ENCODE data around the gene RHOT2.

The RHOT2 gene

DNA sequence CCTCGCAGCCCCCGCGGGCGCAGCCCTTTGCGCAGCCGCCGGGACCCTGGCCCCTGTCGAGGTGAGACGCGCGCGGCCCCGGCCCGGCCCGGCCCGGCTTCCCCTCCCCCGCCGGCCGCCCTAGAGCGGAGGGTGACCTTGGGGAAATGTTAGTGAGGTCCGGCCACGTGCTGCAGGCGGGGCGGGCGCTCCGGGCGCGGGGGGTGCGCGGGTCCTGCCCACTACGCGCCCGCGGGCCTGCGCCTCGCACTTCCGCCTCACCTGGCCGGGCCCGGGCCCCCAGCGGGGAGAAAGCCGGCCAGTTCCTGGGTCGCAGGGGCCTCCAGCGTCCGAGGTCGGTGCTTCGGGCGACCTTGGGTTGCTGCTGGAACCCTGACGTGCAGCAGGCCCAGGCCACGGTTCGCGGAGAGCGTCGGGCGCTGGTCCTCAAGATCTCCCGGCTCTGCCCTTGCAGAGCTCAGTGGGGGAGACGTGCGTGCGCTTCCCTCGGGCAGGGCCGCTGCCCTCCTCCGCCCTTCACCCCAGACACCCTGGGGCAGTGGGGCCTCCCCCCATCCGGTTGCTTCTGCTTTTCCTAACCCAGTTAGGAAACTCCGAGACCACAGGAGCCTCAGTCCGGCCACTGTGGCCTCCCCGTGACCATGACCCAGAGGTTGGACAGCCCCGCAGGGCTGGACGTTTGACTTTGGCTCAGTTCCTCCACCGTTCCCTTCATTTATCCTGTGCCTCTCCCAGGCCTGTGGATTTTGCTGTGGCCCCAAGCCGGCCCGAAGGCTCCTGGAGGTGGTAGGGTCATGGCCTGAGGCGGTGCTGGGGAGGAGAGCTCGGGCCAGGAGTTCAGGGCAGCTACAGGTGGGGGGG is 25.5 kb upstream of the RHOT2 start:
- TF ChIP-seq, protein P1, sequence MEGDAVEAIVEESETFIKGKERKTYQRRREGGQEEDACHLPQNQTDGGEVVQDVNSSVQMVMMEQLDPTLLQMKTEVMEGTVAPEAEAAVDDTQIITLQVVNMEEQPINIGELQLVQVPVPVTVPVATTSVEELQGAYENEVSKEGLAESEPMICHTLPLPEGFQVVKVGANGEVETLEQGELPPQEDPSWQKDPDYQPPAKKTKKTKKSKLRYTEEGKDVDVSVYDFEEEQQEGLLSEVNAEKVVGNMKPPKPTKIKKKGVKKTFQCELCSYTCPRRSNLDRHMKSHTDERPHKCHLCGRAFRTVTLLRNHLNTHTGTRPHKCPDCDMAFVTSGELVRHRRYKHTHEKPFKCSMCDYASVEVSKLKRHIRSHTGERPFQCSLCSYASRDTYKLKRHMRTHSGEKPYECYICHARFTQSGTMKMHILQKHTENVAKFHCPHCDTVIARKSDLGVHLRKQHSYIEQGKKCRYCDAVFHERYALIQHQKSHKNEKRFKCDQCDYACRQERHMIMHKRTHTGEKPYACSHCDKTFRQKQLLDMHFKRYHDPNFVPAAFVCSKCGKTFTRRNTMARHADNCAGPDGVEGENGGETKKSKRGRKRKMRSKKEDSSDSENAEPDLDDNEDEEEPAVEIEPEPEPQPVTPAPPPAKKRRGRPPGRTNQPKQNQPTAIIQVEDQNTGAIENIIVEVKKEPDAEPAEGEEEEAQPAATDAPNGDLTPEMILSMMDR (IDR thresholded peaks at IDR 0.05; ENCODE audit: control insufficient read depth, insufficient read depth, low read depth, low read length, missing control alignments) = no peak
- H3K4me3 ChIP-seq (ENCODE audit: control insufficient read depth, low read depth, low read length) = peak overlapping the region; percentile 84
- no peak for DNase-seq (ENCODE audit: low read depth)

DNA sequence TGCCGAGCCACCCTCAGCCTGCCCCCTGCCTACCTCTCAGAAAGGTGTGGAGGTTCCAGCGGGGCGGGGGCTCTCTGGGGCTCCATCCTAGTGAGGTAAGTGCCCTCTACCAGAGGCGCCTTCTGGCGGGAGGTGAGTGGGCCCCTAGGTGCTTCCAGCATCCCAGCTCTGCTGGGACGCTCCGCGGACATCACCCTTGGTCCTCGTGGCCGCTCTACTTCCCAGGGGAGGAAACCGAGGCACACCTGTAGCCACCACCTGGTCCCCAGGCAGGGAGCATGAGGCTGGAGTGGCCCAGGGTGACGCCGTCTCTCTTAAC is 24.9 kb upstream of the RHOT2 start:
- H3K4me3 ChIP-seq (ENCODE audit: control insufficient read depth, low read depth, low read length) = peak overlapping the region; percentile 84
- DNase-seq (ENCODE audit: low read depth) = no peak

DNA sequence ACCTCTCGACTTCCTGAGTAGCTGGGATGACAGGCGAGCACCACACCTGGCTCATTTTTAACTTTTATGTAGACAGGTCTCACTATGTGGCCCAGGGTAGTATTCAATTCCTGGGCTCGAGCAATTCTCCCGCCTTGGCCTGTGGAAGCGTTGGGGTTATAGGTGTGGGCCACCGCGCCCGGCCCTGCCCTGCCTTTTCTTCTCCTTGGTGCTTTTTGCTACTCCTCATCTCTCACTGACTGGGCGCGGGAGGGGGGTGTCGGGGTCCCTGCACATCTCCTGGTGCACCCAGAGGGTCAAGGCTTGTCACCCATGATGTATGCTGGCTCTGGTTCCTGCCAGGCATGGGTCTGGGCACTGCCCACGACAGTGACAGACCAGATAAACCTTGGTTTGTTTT is 23.4 kb upstream of the RHOT2 start:
- TF ChIP-seq, protein P1 (IDR thresholded peaks at IDR 0.05; ENCODE audit: control insufficient read depth, insufficient read depth, low read depth, low read length, missing control alignments) = no peak
- no peak for DNase-seq (ENCODE audit: low read depth)
- H3K4me3 ChIP-seq (ENCODE audit: control insufficient read depth, low read depth, low read length) = no peak overlapping the region

More for the DNA sequence above, 24.9 kb upstream of the RHOT2 start:
- TF ChIP-seq, protein P1 (IDR thresholded peaks at IDR 0.05; ENCODE audit: control insufficient read depth, insufficient read depth, low read depth, low read length, missing control alignments) = no peak

DNA sequence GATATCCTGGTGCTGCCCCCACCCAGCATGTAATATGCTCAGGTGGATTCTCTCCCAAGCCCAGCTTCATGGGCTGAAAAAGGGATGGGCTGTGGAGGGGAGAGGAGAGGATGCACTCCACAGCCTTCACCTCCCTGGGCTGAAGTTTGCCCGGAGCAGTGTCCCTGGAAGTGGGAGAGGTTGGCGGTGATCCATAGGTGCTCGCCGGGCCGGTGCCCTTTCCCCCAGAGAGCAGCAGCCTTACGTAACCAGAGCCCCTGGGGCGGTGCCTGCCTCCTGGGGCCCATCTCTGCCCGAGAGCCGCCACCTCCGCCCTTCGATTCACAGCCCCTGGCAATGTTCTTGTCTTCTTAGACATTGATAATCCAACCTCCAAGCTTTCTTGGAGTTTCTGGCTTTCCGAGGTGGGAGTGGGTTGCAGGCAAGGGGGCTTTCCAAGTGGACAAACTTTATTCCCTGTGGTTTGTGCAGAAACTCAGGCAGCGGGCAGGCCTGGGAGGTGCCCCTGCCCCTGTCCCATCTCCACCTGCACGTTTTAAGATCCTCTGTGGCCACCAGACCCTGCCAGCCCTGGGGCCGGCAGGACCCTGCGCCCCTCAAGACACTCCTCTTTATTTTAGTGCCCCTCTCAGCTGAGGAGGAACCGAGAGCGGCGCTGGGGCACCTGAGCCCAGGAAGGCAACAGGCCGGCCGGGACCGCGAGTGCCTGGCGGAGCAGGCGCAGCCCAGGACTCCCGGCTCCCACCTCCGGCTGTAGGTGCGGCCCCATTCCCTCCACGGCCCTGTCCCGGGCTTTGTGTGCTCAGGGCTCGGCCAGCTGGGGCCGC is 21.9 kb upstream of the RHOT2 start:
- no peak for DNase-seq (ENCODE audit: low read depth)
- no peak overlapping the region for H3K4me3 ChIP-seq (ENCODE audit: control insufficient read depth, low read depth, low read length)
- TF ChIP-seq, protein P1 (IDR thresholded peaks at IDR 0.05; ENCODE audit: control insufficient read depth, insufficient read depth, low read depth, low read length, missing control alignments) = no peak

DNA sequence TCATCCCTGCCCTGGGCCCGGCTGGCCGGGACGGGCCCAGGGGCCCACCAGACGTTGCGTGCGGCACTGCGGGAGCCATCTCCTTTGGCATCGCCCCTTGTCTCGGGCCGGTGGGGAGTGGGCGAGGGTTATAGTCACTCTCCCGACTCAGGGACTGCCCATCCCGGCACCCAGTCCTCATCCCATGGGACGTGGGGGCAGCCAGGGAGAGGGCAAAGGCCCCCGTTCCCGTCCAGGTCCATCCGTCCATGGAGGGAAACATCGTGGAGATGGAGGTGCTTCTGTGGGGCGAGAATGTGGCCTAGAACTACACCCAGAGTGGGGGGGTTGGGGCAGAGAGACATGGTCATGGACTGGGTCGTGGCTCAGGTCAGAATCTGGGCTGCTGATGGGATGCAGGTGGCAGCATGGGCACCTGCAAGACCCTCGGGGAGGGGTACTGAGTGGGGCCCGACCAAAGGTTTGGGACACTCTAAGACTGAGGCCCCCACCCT is 21.2 kb upstream of the RHOT2 start:
- no peak overlapping the region for H3K4me3 ChIP-seq (ENCODE audit: control insufficient read depth, low read depth, low read length)
- no peak for DNase-seq (ENCODE audit: low read depth)
- TF ChIP-seq, protein P1 (IDR thresholded peaks at IDR 0.05; ENCODE audit: control insufficient read depth, insufficient read depth, low read depth, low read length, missing control alignments) = no peak

DNA sequence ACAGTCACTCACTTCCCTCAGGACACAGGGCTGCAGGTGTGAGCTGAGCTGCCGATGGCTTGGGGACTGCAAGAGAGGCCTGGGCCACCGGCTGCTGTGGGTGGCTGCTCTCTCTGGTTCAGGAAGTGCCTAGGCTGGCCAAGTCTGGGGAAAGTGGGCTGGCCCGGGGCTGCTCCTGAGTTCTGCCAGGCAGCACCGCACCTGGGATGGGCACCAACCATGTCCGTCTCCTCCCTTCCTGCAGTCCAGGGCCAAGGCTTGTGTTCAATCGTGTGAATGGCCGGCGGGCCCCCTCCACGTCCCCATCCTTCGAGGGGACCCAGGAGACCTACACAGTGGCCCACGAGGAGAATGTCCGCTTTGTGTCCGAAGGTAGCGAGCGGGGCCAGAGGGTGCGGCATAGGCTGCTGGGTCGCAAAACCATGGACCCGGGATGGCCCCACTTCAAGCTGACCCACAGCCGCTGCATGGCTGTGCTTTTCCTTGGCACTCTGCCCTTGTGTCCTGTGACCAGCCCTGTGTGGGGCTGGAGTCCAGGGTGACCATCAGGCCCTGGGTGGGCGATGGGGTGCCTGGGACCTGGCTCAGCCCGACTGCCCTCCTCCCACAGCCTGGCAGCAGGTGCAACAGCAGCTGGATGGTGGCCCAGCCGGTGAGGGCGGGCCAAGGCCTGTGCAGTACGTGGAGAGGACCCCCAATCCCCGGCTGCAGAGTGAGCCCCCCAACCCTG is 20.6 kb upstream of the RHOT2 start:
- TF ChIP-seq, protein P1 (IDR thresholded peaks at IDR 0.05; ENCODE audit: control insufficient read depth, insufficient read depth, low read depth, low read length, missing control alignments) = no peak
- H3K4me3 ChIP-seq (ENCODE audit: control insufficient read depth, low read depth, low read length) = no peak overlapping the region; the same call in 1 of the 2 replicates
- DNase-seq (ENCODE audit: low read depth) = no peak
